Measurements from ENCODE around the gene TMC4. TPM values are rescaled to one million over a fixed set of nuclear protein-coding genes. Genes with fewer than 3 reads are reported as not detected.
"Not testable (repeated sequence)": the region's sequence is repeated elsewhere in the genome, so short reads cannot be mapped to it uniquely, and the experiment has no call there.

TMC4 gene
- total RNA-seq, 1 experiment from 2014 or later: 175 TPM

DNA sequence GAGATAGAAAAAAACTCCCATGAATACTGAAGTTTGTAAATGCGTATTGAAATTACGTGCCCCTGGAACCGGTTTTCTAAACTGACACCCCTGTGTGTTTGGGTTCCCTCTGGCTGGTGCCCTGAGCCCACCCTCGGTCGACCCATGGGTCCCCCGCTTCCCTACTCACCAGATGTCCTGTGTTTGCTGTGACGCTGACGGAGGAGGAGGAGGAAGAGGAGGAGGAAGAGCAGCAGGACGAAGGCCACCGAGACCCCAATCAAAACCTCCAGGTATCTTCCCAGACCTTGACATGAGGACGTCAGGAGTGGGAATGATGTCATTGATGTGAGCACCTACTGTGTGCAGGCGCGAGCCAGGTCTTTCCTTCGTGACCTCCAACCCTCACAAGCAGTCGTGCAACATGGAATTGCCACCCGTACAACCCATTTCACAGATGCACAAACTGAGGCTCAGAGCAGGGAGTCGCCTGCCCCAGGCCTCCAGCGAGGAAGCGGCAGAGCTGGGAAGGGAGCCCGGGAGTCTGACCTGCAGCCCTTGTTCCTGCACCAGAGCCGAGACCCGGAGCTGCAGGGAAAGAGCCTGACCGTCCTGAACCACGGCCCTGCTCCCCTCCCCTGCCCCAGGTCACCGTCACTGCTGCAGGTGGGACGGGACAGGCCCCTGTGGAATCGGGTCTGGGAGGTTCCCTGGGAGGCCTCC is 46.2 kb upstream of the TMC4 start:
- H3K9me2 ChIP-seq (ENCODE audit: insufficient read depth): no peaks in the 10 kb centered on the region
- ChIA-PET POLR2A (ENCODE audit: unreplicated experiment) (no interaction called here), CTCF (no interaction called here)
- DNase-seq: no peak
- no peak overlapping the region for H2AFZ ChIP-seq
- H3K9me3 ChIP-seq (ENCODE audit: insufficient read depth, low read depth): no peaks in the 10 kb centered on the region
- H3K27me3 ChIP-seq (ENCODE audit: insufficient read depth, low read depth): peaks cover 11% of the 10 kb centered on the region; the same call in 1 of the 2 replicates
- TF ChIP-seq CTCF (conservative IDR thresholded peaks at IDR 0.05) (no peak), EZH2 (IDR thresholded peaks at IDR 0.05; ENCODE audit: low read depth) (no peak)
- no TSS peak for BruUV-seq (replicated peaks)
- intact Hi-C loops (cut with micrococcal nuclease; ENCODE audit: unreplicated experiment): loop anchor here (2.0 kb wide), 1 partner anchor 22 kb away; no protein-coding TSS in a partner anchor
- H3K27ac ChIP-seq: no peak overlapping the region
- H3K36me3 ChIP-seq (ENCODE audit: low read depth): no peaks in the 10 kb centered on the region
- no peaks in the 10 kb centered on the region for H3K79me2 ChIP-seq (ENCODE audit: low read depth)
- 0 out of 2 replicates have a peak, but pooled peaks cover 5% of the 10 kb centered on the region for H3F3A ChIP-seq (ENCODE audit: insufficient read depth, low read depth)
- no peak overlapping the region for H3K4me3 ChIP-seq
- no peaks in the 10 kb centered on the region for H3K4me1 ChIP-seq (replicated peaks; ENCODE audit: insufficient read depth)
- no peak overlapping the region for H3K4me2 ChIP-seq
- H4K20me1 ChIP-seq (ENCODE audit: insufficient read depth): no peaks in the 10 kb centered on the region

DNA sequence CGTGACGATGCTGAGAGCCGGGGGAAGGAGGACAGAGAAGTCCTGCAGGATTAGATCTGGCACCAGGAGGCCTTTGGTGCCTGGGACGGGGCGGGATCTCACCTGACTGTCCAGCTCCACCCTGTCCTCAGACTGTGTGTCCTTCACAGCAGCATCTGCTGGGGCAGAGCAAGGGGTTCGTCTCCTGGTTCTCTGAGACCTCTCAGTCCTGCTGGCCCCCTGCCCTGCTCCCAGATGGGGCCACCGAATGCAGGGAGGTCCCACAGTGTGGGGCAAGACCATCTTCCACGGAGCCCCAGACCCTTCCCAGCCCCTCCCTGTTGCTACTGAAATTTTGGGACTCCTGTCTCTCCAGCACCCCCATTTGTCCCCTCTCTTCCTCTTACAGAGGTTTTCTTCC is 45.3 kb upstream of the TMC4 start:
- H3K27me3 ChIP-seq (ENCODE audit: insufficient read depth, low read depth): peaks cover 11% of the 10 kb centered on the region; the same call in 1 of the 2 replicates
- no peaks in the 10 kb centered on the region for H4K20me1 ChIP-seq (ENCODE audit: insufficient read depth)
- H3F3A ChIP-seq (ENCODE audit: insufficient read depth, low read depth): 0 out of 2 replicates have a peak, but pooled peaks cover 5% of the 10 kb centered on the region
- H2AFZ ChIP-seq: no peak overlapping the region
- intact Hi-C loops (cut with micrococcal nuclease; ENCODE audit: unreplicated experiment): loop anchor here (2.0 kb wide), 1 partner anchor 23 kb away; no protein-coding TSS in a partner anchor
- no peak overlapping the region for H3K4me3 ChIP-seq
- H3K4me2 ChIP-seq: no peak overlapping the region
- H3K4me1 ChIP-seq (replicated peaks; ENCODE audit: insufficient read depth): no peaks in the 10 kb centered on the region
- BruUV-seq (replicated peaks): no TSS peak
- DNase-seq: no peak
- H3K9me2 ChIP-seq (ENCODE audit: insufficient read depth): no peaks in the 10 kb centered on the region
- H3K9me3 ChIP-seq (ENCODE audit: insufficient read depth, low read depth): no peaks in the 10 kb centered on the region
- POLR2A ChIA-PET (ENCODE audit: unreplicated experiment): no interaction called here
- no peak for TF ChIP-seq CTCF (conservative IDR thresholded peaks at IDR 0.05)
- no peak for TF ChIP-seq EZH2 (IDR thresholded peaks at IDR 0.05; ENCODE audit: low read depth)
- no peaks in the 10 kb centered on the region for H3K36me3 ChIP-seq (ENCODE audit: low read depth)
- no peak overlapping the region for H3K27ac ChIP-seq
- CTCF ChIA-PET: no interaction called here
- H3K79me2 ChIP-seq (ENCODE audit: low read depth): no peaks in the 10 kb centered on the region

DNA sequence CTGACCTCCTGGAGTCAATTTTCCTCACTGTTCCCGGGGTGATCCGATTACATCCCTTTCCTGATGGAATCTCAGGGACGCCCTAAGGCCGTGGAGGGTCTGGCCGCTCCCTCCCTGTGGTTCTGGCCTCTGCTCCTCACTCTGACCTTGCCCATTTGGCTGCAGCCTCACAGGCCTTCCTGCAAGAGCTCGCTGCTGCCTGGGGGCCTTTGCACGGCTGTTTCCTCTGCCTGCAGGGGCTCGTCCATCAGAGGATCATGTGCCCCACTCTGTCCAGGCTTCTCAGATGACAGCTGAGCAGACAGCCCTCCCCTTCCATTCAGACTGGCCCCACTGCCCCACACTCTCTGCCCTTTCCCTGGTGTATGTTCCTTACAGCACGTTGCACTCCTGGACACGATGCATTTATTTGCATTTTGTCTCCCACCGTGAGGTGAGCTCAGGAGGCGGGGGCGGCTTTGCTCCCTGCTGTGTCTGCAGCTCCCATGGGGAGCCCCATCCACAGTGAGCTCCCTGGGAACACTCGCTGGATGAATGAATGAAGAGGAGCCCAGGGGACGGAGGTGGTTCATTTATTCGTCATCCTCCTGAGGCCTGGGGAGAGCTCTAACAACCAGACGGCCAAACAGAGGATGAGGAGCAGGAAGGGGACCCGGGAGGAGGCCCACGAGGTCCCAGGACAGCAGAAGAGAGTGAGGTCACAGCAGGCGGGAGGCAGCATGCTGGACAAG is 44.7 kb upstream of the TMC4 start:
- H2AFZ ChIP-seq; H3F3A ChIP-seq (ENCODE audit: insufficient read depth, low read depth); H3K9me2 ChIP-seq (ENCODE audit: insufficient read depth); CTCF ChIA-PET; H4K20me1 ChIP-seq (ENCODE audit: insufficient read depth); H3K27ac ChIP-seq; H3K4me3 ChIP-seq; H3K4me1 ChIP-seq (replicated peaks; ENCODE audit: insufficient read depth); H3K4me2 ChIP-seq; H3K36me3 ChIP-seq (ENCODE audit: low read depth); H3K9me3 ChIP-seq (ENCODE audit: insufficient read depth, low read depth); H3K79me2 ChIP-seq (ENCODE audit: low read depth); POLR2A ChIA-PET (ENCODE audit: unreplicated experiment); DNase-seq; BruUV-seq (replicated peaks): not testable (repeated sequence)
- peaks cover 11% of the 10 kb centered on the region; the same call in 1 of the 2 replicates for H3K27me3 ChIP-seq (ENCODE audit: insufficient read depth, low read depth)
- intact Hi-C loops (cut with micrococcal nuclease; ENCODE audit: unreplicated experiment): loop anchor here (2.0 kb wide), 1 partner anchor 23 kb away; no protein-coding TSS in a partner anchor

Data from PC-9 (cell line).